HG02798 (cell line): ENCODE results near the gene GPX4.

Experiments
- ATAC-seq: cut with Tn5 transposase; IDR thresholded peaks from one replicate; pipeline ENCODE4 v1.9.1; 2021; ENCODE audit warnings: mild to moderate bottlenecking; ENCODE audit not compliant: unreplicated experiment, poor library complexity

Gene GPX4

DNA sequence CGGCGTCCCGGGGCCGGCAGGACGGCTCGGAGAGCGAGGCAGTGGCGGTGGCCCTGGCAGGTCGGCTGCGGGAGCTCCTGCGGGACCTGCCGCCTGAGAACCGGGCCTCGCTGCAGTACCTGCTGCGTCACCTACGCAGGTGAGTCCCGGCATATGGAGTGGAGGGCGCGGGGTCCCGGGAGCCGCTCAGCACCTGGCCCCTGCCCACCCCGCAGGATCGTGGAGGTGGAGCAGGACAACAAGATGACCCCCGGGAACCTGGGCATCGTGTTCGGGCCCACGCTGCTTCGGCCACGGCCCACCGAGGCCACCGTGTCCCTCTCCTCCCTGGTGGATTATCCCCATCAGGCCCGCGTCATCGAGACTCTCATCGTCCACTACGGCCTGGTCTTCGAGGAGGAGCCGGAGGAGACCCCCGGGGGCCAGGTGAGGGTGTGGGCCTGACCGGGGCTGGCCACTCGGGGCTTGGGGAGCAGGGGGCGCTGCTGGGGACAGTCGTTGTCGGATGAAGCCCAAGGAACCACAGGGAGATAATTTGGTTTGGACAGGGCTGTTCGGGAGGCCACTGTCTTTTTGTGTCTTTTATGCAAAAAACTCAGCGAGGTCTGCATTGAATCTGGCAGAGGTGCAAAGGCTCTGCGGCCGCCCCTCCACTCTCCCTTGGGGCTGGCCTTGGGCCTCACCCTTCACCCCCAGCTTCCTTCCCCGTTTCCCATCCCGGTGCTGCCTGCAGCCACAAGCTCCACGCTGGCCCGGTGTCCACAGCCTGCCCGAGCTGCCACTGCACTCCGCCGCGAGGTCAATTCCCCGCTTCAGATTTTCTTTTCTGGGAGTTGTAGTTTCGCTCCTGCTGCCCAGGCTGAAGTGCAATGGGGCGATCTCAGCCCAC lies 20.6 kb upstream of the GPX4 start:
- no peak for ATAC-seq

DNA sequence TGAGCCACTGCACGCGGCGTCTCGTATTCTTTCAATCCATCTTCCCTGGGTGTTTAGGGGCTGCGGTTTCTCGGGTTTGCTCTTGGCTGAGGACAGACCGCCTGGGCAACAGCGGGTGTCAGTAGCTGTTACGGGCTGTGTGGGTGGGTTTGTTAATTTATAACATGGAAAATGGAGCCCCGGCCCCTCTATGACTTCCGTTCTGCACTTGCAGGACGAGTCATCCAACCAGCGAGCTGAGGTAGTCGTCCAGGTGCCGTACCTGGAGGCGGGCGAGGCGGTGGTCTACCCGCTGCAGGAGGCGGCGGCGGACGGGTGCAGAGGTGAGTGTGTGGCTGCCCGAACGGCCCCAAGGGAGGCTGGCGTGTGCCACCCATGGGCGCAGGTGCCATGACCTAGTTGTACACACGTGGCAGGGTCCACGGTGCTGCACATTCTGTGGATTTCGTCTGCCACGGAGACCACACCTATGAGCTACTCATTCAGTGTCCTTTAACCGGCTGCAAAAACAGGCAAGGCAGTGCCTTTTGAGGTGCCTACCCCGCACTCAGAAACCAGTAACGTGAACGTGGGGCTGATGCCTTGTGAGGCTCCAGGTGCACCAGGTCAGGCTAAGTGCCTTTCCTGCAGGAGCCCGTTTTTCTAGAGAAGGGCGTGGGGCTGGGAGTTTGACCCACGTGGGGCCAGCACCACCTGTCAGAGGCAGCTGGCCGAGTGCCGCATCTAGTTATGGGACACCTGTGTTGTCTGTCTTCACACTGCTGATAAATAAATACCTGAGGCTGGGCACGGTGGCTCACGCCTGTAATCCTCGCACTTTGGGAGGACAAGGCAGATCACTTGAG lies 19.5 kb upstream of the GPX4 start:
- no peak for ATAC-seq

DNA sequence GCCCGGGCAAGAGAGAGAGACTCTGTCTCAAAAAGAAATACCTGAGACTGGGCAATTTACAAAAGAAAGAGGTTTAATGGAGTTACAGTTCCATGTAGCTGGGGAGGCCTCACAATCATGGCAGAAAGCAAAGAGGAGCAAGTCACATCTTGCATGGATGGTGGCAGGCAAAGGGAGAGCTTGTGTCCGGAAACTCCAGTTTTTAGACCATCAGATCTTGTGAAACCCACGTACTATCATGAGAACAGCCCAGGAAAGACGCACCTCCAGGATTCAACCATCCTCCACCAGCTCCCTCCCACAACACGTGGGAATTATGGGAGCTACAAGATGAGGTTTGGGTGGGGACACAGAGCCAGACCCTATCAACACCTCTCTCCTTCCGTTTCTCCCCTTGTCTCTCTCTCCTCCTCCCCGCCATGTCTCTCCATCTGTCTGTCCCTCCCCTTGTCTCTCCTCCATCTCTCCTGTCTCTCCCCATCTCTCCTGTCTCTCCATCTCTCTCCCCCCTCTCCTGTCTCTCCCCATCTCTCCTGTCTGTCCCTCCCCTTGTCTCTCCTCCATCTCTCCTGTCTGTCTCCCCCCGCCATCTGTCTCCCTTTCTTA lies 18.6 kb upstream of the GPX4 start:
- ATAC-seq = no peak

DNA sequence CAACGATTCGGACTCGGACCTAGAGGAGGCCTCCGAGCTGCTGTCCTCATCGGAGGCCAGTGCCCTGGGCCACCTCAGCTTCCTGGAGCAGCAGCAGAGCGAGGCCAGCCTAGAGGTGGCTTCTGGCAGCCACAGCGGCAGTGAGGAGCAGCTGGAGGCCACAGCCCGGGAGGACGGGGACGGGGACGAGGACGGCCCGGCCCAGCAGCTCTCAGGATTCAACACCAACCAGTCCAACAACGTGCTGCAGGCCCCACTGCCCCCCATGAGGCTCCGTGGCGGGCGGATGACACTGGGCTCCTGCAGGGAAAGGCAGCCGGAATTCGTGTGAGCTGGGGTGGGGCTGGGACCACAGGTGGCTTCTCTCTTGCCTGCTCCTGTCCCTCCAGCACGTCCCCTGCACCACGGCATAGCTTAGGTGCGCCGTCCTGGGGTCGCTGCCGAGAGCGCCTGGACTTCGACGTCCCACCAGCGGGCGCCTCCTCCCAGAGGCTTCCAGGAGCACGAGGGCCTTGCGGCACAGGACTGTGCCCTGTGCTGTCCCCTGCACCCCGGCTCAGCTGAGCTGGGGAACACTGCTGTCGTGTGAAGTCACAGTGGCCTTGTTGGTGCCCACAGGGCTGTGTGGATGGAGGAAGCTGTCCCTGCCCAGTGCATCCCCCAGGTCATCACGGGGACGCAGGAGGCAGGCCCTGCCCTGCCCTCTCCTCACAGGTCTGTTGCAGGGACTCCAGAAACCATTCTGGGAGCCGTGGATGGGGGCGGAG lies 17.9 kb upstream of the GPX4 start:
- no peak for ATAC-seq

DNA sequence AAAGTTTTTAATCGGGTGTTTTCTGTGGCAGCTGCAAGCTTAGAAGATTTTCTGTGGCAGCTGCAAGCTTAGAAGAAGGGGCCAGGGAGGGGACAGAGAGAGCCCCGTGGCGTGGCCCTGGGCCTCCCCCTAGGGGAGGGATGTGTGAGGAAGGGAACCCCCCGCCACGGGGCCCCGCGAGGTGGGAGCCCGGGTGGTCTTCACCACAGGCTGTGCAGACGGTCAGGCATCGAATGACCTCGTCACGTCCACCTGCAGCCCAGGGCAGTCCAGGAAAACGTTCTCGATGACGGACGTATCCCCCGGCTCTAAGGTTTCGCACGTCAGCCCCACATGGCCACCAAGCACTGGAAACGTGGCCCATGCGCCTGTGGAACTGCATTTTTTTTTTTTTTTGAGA lies 17.2 kb upstream of the GPX4 start:
- no peak for ATAC-seq

DNA sequence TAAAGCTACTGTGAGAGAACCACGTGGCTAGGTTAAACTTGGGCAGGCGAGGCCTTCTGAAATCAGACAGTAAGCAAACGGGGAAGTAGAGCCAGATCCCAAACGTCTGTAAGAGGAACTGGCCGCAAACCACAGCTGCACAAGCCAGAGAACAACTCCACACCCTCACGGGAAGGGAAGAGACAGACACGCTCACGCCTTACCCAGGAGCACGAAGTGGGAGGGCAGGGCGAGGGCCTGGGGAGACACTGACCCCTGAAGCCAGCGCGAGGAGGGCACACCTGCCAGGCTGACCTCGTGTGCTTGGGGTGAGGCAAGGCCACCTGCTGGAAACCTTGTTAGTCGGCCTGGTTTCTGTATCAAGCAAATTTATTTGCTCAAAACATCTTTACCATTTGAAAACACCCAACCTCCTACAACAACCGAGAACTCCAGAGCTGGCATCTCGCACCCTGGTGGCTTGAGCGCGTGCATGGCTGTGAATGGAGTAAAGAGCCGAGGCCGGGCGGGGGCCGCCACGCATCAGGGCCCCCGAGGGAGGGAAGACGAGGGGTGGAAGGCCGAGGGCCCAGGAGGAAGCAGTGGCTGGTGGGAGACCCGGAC lies 15.9 kb upstream of the GPX4 start:
- ATAC-seq = peak; percentile 40

DNA sequence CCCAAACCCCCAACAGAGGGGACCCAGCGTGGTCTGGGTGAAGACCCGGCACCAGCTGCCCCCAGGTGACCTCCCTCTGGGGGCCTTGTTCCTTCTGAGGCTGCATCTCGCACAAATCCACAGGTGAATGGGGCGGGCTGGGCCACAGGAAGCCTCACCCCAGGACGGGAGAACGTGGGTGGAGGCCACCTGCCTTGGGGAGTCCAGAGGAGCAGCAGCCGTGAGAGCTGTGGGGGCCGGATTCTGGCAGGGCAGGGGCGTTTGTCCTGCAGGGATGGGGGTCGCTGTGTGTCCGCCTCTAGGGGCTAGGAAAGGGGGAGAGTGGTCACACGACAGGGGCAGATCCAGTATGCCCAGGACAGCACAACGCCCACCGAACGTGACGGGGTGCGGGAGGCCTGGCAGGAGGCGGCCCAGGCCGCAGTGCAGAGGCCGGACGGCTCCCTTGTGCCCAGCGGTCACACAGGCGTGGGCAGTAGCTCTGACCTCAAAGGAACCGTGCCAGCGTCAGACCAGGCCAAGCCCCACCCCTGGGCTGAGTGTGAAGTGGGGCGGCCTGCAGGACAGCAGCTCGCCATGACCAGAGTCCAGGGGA lies 15.3 kb upstream of the GPX4 start:
- ATAC-seq = peak; percentile 10

DNA sequence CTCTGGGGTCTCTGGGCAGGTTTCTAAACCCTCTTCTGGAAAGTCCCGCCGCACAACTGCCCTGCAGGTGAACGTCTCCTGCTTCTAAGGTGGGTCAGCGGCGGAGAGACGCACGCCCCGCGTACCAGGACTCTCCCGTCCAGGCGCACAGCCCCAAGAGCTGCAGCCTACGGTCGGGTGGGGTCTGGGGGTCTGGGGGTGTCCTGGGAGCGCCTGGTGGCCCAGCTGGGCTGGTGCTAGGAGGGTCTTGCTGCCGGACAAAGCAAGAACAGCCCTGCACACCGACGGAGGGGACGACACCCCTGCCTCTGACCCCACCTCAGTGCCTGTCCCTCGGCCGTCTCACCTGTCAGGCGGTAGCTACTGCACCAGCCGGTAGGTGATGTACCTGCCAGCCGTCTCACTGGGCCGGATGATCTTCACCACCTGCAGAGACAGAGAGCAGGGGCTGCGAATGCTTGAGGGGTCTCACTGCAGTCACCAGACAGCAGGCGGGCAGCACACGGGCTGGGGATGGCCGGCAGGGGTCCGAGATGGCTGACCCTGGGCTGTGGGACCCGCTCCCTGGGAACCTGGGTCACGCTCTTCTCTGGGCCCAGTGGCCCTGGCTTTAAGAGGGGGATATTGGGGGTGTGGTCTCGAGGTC lies 14.5 kb upstream of the GPX4 start:
- ATAC-seq = no peak

DNA sequence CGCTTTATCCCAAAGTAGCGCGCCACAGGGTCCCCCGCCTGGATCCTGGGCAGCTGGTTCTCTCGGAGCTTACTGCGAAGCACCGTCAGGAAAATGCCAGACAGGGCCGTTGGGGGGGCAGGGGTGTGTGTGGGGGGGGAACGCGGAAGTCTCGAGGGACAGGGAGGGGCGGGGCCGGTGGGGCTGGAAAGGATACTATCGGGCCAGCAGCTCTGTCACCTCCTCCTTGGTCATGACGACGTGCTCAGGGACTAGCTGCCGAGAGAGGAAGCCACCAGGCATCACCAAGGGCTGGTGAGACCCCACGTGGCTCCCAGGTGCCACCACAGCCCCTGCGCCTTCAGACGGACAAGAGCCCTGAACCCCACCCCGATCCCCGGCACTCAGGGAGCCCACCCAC lies 13.9 kb upstream of the GPX4 start:
- ATAC-seq = no peak

DNA sequence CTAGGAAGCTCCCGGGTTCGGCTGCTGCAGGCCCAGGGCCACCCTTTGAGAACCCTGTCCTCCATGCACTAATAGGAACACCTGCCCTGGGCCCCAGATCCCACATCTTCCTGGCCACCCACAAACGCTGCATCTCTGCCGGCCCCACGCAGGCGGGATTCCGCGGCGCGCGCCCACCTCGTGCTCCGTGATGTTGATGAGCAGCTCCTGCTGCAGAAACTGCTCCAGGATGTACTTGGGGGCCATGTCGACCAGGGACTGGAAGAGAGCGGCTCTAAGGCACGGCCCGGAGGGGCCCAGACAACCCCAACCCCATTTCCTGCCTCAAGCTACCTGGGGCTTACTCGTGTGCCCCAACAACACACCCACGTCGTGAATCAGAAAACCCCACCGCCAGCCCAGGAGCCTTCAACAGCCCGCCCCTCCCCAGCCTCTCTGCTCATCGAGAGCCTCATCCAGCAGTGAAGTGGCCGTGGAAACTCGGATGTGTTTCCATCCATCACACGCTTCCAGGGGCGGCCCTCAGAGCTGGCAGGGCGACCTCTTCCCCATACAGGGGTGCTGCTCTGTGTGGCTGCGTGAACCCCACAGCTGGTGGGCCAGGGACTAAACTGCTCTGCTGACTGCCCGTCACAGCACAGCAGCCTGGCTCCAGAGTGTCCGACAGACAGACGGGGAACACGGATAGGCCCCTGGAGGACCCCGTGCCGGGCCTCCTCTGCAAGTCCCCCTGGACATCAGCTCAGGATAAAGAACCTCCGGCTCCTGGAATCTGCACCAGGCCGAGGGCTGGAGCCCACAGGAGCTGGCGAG lies 12.9 kb upstream of the GPX4 start:
- no peak for ATAC-seq

DNA sequence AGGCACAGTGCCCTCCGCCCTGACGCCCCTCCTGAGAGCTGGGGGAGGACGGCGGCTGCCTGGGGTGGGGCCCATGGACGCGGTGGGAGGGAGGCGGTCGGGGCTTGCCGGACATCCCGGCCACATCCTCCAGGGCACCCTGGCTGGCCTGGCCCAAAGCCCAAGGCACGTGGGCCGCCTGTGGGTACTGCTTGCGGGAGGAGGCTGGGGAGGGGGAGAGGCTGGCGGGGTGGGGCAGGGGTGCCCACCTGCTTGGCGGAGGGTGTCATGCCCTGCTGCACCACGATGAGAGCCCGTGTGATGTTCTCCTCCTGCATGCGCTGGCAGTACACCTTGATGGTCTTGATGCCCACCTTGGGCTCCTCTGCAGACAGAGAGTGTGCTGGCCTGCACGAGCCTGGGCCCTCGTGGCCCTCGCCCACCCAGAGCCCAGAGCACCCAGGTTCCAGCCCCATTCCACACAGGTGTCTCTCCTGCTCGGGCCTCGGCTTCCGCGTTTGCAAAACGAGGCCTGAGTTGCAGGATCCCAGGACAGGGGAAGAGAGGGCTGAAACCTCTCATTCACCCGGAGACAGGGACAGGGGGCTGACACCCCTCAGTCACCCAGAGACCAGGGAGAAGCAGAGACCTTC lies 12.1 kb upstream of the GPX4 start:
- ATAC-seq = no peak

DNA sequence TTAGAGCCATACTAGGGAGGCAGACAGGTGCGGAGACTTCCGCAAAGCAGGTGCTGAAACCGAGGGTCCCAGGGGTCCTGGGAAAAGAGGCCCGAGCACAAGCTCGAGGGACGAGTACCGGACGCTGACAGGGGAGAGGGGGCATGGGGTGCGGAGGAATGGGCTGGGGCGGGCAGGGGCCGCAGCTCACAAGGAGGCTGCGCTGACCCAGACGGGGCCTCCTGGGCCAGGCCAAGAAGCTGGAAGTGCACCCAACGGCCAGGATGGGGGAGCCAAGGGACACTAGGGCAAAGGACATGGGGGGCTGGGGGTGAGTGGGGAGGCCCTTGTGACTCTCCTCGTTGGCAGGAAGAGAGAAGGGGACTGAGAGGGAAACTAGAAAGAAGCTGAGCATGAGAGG lies 10.5 kb upstream of the GPX4 start:
- no peak for ATAC-seq

DNA sequence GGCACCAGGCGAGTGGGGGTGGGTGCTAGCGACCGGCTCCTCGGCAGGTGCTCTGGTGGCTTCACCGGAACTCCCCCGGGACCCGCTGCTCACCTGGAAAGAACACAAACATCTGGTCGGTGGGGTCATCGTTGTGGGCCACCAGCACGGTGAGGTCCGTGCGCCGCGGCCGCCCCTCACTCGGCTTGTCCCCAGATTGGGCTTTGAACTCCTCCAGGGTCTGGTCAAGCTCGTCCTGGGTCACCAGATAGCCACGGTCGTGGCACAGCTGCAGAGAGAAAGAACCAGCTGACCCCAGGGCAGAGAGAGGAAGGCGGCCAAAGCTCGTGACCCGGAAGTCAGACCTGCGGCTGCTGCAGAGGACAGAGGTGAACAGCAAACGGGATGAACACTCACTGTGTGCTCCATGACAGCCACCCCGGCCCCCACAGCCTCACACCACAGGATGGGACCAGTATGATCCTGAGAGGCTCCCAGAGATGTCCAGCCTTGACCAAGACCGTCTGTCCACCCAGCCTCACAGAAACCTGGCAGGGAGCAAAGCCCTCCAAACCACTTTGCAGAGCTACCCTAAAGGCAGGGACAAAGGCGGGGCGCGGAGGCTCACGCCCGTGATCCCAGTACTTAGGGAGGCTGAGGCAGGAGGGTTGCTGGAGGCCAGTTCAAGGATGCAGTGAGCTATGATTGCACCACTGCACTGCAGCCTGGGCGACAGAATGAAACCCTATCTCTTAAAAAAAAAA lies 9.8 kb upstream of the GPX4 start:
- no peak for ATAC-seq

DNA sequence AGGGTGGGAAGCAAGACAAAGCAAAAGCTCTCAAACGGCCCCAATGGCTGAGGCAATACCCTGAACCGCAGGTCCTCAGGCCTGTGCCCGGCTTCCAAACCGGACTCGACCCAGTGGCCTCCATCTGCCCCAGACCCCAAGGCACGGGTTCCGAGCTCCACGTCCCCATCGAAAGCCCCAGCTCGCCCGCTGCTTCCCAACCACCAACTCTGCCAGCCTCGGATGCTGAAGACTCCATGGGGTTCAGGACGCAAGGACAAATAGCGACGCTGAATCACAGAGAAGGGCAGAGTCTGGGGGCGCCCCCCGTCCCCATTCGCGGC lies 9.2 kb upstream of the GPX4 start:
- ATAC-seq = no peak

DNA sequence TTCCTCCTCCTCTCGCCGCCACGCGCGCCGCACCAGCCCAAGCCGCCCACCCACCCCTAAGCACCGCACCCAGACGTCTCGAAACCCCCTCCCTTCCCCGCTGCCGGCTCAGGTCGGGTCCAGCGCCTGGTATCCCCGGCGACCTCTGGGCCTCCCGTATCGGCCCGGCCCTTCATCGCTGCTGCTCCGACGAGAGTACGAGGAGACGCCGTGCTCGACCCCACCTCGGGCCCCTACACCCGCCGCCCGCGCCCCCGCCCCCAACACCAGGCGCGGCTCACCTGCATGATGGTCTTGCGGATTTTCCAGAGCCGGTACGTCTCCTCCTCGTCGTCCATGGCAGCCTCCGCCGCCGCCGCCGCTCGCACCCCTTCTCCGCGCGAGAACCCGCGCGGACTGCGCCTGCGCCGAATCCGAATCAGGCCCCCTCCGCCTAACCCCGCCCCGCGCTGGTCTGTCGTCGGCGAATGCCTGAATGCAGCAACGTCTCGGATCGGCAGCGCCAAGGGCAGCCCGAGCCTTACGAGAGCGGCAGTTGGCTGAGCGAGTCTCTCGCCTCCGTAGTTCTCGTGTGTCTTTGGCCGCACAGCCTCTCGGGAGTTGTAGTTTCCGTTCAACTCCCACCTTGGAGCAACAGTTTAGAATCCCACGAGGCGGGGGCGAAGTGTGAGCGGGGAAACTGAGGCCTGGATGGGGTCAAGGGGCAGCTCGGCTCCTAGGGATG lies 8.7 kb upstream of the GPX4 start, which contains the start of gene POLR2E:
POLR2E (minus strand) TSS at position 398 of the 724 bp plus-strand sequence; CDS start at position 338, 60 bp downstream.
- ATAC-seq = peak; percentile 91

DNA sequence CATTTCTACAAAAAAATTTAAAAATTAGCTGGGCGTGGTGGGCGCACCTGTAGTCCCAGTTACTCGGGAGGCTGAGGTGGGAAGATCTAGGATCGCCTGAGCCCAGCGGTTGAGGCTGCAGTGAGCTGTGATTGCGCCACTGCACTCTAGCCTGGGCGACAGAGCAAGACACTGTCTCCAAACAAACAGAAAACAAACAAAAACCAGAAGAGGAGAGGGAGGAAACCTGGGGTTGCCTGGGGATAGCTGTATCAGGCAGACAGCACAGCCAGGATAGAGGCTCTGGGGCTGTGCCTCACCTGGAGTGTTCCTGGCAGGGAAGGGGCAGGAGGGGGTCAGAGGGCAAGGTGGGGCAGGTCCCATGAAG lies 6.0 kb upstream of the GPX4 start:
- no peak for ATAC-seq
